Transverse colon (tissue), 4 donors: ENCODE results near the gene PHF13.

Experiments used
- CTCF ChIP-seq, 5 experiments: fragments of 200-600 bp in 3 of 5; fragments of 450-650 bp in 2 of 5; sonication (generic) in 3 of 5; IDR thresholded peaks; 1 replicate in 2 of 5; 2 replicates in 3 of 5; pipeline ENCODE4 v1.5.1; 2016 to 2017; ENCODE audit warnings: antibody characterized with exemption in 5 of 5, inconsistent platforms in 3 of 5, mild to moderate bottlenecking in 2 of 5, moderate library complexity in 1 of 5
- EP300 ChIP-seq: sonication (generic); formaldehyde crosslinking; IDR thresholded peaks from one replicate; pipeline ENCODE4 v1.6.1; 2017; ENCODE audit warnings: antibody characterized with exemption, low read depth
- POLR2A ChIP-seq: fragments of 450-650 bp; IDR thresholded peaks from one replicate; pipeline ENCODE4 v1.6.1; 2016; ENCODE audit warnings: antibody characterized with exemption, mild to moderate bottlenecking, moderate library complexity
- POLR2AphosphoS5 ChIP-seq, 3 donors: sonication (generic); formaldehyde crosslinking; IDR thresholded peaks; one replicate each; pipeline ENCODE4 v1.6.1; 2016; ENCODE audit warnings: antibody characterized with exemption in 3 of 3

DNA sequence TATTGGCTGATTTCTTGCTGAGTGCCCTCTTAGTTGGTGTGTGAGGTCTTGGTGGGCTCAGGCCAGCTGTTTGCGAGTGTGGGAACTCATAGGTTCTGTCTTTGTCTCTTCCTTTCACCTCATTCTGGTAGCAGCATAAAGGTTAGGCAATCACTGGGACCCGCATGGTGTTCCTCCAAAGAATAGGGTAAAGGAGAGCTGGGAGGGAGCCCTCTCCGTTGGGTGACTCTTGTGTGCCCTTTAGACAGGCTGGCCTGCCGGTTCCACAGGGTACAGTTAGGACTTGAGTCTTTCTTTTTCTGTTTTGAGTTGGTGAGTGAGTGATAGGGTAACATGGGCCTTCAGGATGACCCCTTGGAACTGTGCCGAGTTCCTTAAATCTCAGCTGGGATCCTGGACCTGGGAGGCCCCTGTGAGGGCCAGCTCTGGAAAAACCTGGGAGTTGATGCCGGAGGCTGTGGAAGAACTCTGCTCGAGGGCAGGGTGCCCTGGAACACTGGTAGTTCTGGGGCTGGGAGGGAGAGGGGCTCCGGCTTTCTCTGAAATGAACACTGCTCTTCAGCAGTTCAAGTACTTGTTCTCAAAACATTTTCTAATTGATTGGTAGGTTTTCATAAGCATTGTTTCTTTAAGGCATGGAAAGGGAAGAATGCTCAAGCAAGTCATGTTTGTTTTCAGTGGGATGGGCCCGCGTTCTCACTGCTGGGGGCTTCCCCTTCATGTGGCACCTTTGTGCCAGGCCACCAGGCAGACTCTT, 9.0 kb downstream of the PHF13 start:
- no peak for TF ChIP-seq POLR2A
- TF ChIP-seq CTCF (IDR thresholded peaks at IDR 0.05), result no peak
- no peak for TF ChIP-seq POLR2AphosphoS5 (IDR thresholded peaks at IDR 0.05)
- no peak for TF ChIP-seq EP300
